ENCODE measurements around the gene DCAF8.

Gene DCAF8

GRCh38 chr1:160282807-160283206, 20.5 kb upstream of the DCAF8 start:
- no peaks in the 10 kb centered on the region for H3K9me3 ChIP-seq (ENCODE audit: low read length)
- no peak overlapping the region for H3K4me2 ChIP-seq (ENCODE audit: low read length)
- H3K9me2 ChIP-seq (ENCODE audit: low read depth, low read length) = no peaks in the 10 kb centered on the region
- H3K36me3 ChIP-seq (ENCODE audit: insufficient read depth, low read length) = peaks cover 49% of the 10 kb centered on the region; the same call in 1 of the 2 replicates
- H3F3A ChIP-seq (ENCODE audit: insufficient read depth, low read length) = 0 out of 2 replicates have a peak, but pooled peaks cover 5% of the 10 kb centered on the region
- H3K79me2 ChIP-seq (ENCODE audit: insufficient read depth, low read length) = 0 out of 2 replicates have a peak, but pooled peaks cover 5% of the 10 kb centered on the region
- H3K27me3 ChIP-seq (ENCODE audit: insufficient read depth, low read length) = no peaks in the 10 kb centered on the region
- no peak overlapping the region for H3K4me3 ChIP-seq (ENCODE audit: low read depth, low read length, poor library complexity, severe bottlenecking)
- no peak for TF ChIP-seq EZH2 (IDR thresholded peaks at IDR 0.05; ENCODE audit: borderline replicate concordance, low read length)
- TF ChIP-seq CTCF (IDR thresholded peaks at IDR 0.05; ENCODE audit: low read length) = no peak
- H2AFZ ChIP-seq (ENCODE audit: low read length) = no peak overlapping the region
- no peak overlapping the region for H3K27ac ChIP-seq (ENCODE audit: low read depth, low read length, poor library complexity, severe bottlenecking)
- H3K9ac ChIP-seq (ENCODE audit: low read length) = no peak overlapping the region
- H4K20me1 ChIP-seq (ENCODE audit: insufficient read depth, low read length) = no peaks in the 10 kb centered on the region
- H3K4me1 ChIP-seq (ENCODE audit: insufficient read depth, low read length, severe bottlenecking) = peaks cover 17% of the 10 kb centered on the region

- H3K9me3 ChIP-seq (ENCODE audit: low read length) = no peaks in the 10 kb centered on the region
- H3K9ac ChIP-seq (ENCODE audit: low read length) = no peak overlapping the region
- H3K79me2 ChIP-seq (ENCODE audit: insufficient read depth, low read length) = no peaks in the 10 kb centered on the region
- no peak overlapping the region for H3K4me2 ChIP-seq (ENCODE audit: low read length)
- H3F3A ChIP-seq (ENCODE audit: insufficient read depth, low read length) = no peaks in the 10 kb centered on the region
- no peak overlapping the region for H2AFZ ChIP-seq (ENCODE audit: low read length)
- H3K27ac ChIP-seq (ENCODE audit: low read depth, low read length, poor library complexity, severe bottlenecking) = no peak overlapping the region
- no peak overlapping the region for H3K4me3 ChIP-seq (ENCODE audit: low read depth, low read length, poor library complexity, severe bottlenecking)
- peaks cover 60% of the 10 kb centered on the region; the same call in 1 of the 2 replicates for H3K36me3 ChIP-seq (ENCODE audit: insufficient read depth, low read length)
- H4K20me1 ChIP-seq (ENCODE audit: insufficient read depth, low read length) = no peaks in the 10 kb centered on the region
- no peak for TF ChIP-seq EZH2 (IDR thresholded peaks at IDR 0.05; ENCODE audit: borderline replicate concordance, low read length)
- H3K27me3 ChIP-seq (ENCODE audit: insufficient read depth, low read length) = no peaks in the 10 kb centered on the region
- H3K4me1 ChIP-seq (ENCODE audit: insufficient read depth, low read length, severe bottlenecking) = no peaks in the 10 kb centered on the region
- no peaks in the 10 kb centered on the region for H3K9me2 ChIP-seq (ENCODE audit: low read depth, low read length)
Observed at GRCh38 chr1:160277987-160278386, 15.6 kb upstream of the DCAF8 start.

GRCh38 chr1:160277330-160277729, 15.0 kb upstream of the DCAF8 start:
- TF ChIP-seq CTCF (IDR thresholded peaks at IDR 0.05; ENCODE audit: low read length) (no peak), EZH2 (IDR thresholded peaks at IDR 0.05; ENCODE audit: borderline replicate concordance, low read length) (no peak)
- Histone ChIP-seq H3K9ac (ENCODE audit: low read length) (no peak overlapping the region), H3F3A (ENCODE audit: insufficient read depth, low read length) (no peaks in the 10 kb centered on the region), H3K9me3 (ENCODE audit: low read length) (no peaks in the 10 kb centered on the region), H2AFZ (ENCODE audit: low read length) (no peak overlapping the region), H3K9me2 (ENCODE audit: low read depth, low read length) (no peaks in the 10 kb centered on the region), H3K27ac (ENCODE audit: low read depth, low read length, poor library complexity, severe bottlenecking) (no peak overlapping the region), H3K4me2 (ENCODE audit: low read length) (no peak overlapping the region), H3K27me3 (ENCODE audit: insufficient read depth, low read length) (no peaks in the 10 kb centered on the region), H4K20me1 (ENCODE audit: insufficient read depth, low read length) (no peaks in the 10 kb centered on the region), H3K4me1 (ENCODE audit: insufficient read depth, low read length, severe bottlenecking) (no peaks in the 10 kb centered on the region), H3K79me2 (ENCODE audit: insufficient read depth, low read length) (no peaks in the 10 kb centered on the region), H3K4me3 (ENCODE audit: low read depth, low read length, poor library complexity, severe bottlenecking) (no peak overlapping the region), H3K36me3 (ENCODE audit: insufficient read depth, low read length) (peaks cover 53% of the 10 kb centered on the region; the same call in 1 of the 2 replicates)

GRCh38 chr1:160271025-160271424, 8.7 kb upstream of the DCAF8 start:
- Histone ChIP-seq H3K4me1 (ENCODE audit: insufficient read depth, low read length, severe bottlenecking) (no peaks in the 10 kb centered on the region), H3K27me3 (ENCODE audit: insufficient read depth, low read length) (no peaks in the 10 kb centered on the region), H3K79me2 (ENCODE audit: insufficient read depth, low read length) (no peaks in the 10 kb centered on the region), H3K4me3 (ENCODE audit: low read depth, low read length, poor library complexity, severe bottlenecking) (no peak overlapping the region), H3K36me3 (ENCODE audit: insufficient read depth, low read length) (no peaks in the 10 kb centered on the region), H4K20me1 (ENCODE audit: insufficient read depth, low read length) (no peaks in the 10 kb centered on the region), H2AFZ (ENCODE audit: low read length) (no peak overlapping the region), H3K9me3 (ENCODE audit: low read length) (no peaks in the 10 kb centered on the region), H3K27ac (ENCODE audit: low read depth, low read length, poor library complexity, severe bottlenecking) (no peak overlapping the region), H3K9me2 (ENCODE audit: low read depth, low read length) (no peaks in the 10 kb centered on the region), H3F3A (ENCODE audit: insufficient read depth, low read length) (no peaks in the 10 kb centered on the region), H3K9ac (ENCODE audit: low read length) (no peak overlapping the region), H3K4me2 (ENCODE audit: low read length) (no peak overlapping the region)
- TF ChIP-seq EZH2 (IDR thresholded peaks at IDR 0.05; ENCODE audit: borderline replicate concordance, low read length) (no peak), CTCF (IDR thresholded peaks at IDR 0.05; ENCODE audit: low read length) (no peak)
